Astrocyte of the cerebellum (primary cell): ENCODE data around the gene S100A5.

ENCODE experiments used
- DNase-seq: peaks from one replicate; pipeline ENCODE4 v3.0.0-alpha.2; 2011; ENCODE audit warnings: low read depth
- H3K4me3 ChIP-seq: 2 replicates; pipeline ENCODE4 v1.5.1; 2011; ENCODE audit warnings: mild to moderate bottlenecking, low read depth, low read length, moderate library complexity
- in situ Hi-C: cut with HindIII; loops from 2 replicates; pipeline ENCODE4 v1.10.0; 2017; ENCODE audit warnings: low sequenced_read_pairs
- TF ChIP-seq, protein P1 (sequence below): IDR thresholded peaks from 2 replicates; pipeline ENCODE4 v1.5.1; 2012; ENCODE audit warnings: low read length, low read depth, moderate library complexity, mild to moderate bottlenecking; ENCODE audit errors: missing control alignments

The S100A5 gene

GRCh38 chr1:153560241-153560640 lies 19.5 kb upstream of the S100A5 start:
- TF ChIP-seq, protein P1, sequence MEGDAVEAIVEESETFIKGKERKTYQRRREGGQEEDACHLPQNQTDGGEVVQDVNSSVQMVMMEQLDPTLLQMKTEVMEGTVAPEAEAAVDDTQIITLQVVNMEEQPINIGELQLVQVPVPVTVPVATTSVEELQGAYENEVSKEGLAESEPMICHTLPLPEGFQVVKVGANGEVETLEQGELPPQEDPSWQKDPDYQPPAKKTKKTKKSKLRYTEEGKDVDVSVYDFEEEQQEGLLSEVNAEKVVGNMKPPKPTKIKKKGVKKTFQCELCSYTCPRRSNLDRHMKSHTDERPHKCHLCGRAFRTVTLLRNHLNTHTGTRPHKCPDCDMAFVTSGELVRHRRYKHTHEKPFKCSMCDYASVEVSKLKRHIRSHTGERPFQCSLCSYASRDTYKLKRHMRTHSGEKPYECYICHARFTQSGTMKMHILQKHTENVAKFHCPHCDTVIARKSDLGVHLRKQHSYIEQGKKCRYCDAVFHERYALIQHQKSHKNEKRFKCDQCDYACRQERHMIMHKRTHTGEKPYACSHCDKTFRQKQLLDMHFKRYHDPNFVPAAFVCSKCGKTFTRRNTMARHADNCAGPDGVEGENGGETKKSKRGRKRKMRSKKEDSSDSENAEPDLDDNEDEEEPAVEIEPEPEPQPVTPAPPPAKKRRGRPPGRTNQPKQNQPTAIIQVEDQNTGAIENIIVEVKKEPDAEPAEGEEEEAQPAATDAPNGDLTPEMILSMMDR = no peak
- no peak overlapping the region for H3K4me3 ChIP-seq
- in situ Hi-C loops = no loop called here
- no peak for DNase-seq

- in situ Hi-C loops = no loop called here
- TF ChIP-seq, protein P1 = no peak
- DNase-seq = no peak
- H3K4me3 ChIP-seq = no peak overlapping the region
Observed at GRCh38 chr1:153557877-153558276, 17.1 kb upstream of the S100A5 start.

DNA sequence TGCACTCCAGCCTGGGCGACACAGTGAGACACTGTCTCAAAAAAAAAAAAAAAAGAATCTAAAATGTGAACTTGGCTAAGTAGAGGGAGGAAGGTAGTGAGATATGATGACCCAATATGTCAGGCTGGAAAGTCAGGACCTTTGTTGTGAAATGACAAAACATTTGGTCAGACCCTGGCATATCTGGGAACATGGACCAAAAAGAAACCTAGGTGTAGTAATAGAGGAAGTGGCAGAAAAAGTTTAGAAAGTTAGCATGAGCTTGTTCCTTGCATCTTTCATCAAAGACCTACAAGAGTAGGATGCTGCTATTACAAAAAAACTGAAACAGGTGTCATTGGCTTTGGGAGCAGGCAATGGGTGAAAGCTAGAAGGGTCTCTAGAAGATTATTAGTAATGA lies 15.6 kb upstream of the S100A5 start:
- H3K4me3 ChIP-seq = no peak overlapping the region
- no peak for DNase-seq
- TF ChIP-seq, protein P1 = no peak
- in situ Hi-C loops = no loop called here

GRCh38 chr1:153553830-153554541 lies 13.3 kb upstream of the S100A5 start:
- in situ Hi-C loops = no loop called here
- TF ChIP-seq, protein P1 = no peak

GRCh38 chr1:153553096-153553495 lies 12.4 kb upstream of the S100A5 start:
- in situ Hi-C loops = no loop called here
- TF ChIP-seq, protein P1 = no peak
- no peak overlapping the region for H3K4me3 ChIP-seq
- DNase-seq = no peak

More at GRCh38 chr1:153553830-153554541, 13.3 kb upstream of the S100A5 start:
- DNase-seq = no peak
- no peak overlapping the region for H3K4me3 ChIP-seq

GRCh38 chr1:153552335-153552734 lies 11.6 kb upstream of the S100A5 start:
- no peak overlapping the region for H3K4me3 ChIP-seq
- TF ChIP-seq, protein P1 = no peak
- DNase-seq = no peak
- in situ Hi-C loops = no loop called here
